Measurements from ENCODE around the gene SERPINB8.

The SERPINB8 gene

GRCh38 chr18:63980027-63980426 lies 10.1 kb downstream of the SERPINB8 start:
- H3K36me3 Mint-ChIP-seq = peaks cover 55% of the 10 kb centered on the region
- peaks cover 25% of the 10 kb centered on the region for H3K4me1 Mint-ChIP-seq
- ATAC-seq (no peak), DNase-seq (ENCODE audit: low spot score in 2 of 2) (no peak)
- H3K9me3 Mint-ChIP-seq = no peaks in the 10 kb centered on the region
- H3K4me3 Mint-ChIP-seq = no peak overlapping the region
- no peak overlapping the region for H3K27ac Mint-ChIP-seq

DNA sequence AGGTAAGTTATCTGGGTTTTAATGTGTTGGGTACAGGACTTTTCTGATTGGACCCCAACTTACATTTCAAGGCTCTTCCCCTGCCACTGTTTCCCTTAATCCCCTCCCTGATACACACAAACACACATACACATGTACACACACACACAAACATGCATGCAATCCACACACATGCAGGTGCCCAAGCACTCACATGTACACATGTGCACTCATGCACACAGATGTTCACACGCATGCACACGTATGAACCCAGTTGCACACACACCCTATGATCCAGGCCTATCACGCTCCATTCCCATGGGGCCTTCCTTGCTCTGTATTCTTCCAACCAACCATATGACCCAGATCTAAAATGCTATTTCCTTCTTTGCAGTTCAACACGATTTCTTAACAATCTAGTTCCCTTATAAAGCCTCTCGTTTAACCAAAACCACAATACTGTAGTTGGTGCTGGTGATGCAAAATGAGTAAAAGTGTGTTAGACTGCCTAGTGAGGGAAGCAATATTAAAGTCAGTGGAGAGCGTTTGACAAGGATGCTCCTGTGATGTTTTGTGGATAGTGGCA lies 11.1 kb downstream of the SERPINB8 start:
- no peaks in the 10 kb centered on the region for H3K9me3 Mint-ChIP-seq
- H3K36me3 Mint-ChIP-seq = peaks cover 64% of the 10 kb centered on the region
- ATAC-seq = no peak
- DNase-seq (ENCODE audit: low spot score in 2 of 2) = no peak
- peaks cover 22% of the 10 kb centered on the region for H3K4me1 Mint-ChIP-seq
- H3K27ac Mint-ChIP-seq = no peak overlapping the region
- no peak overlapping the region for H3K4me3 Mint-ChIP-seq

DNA sequence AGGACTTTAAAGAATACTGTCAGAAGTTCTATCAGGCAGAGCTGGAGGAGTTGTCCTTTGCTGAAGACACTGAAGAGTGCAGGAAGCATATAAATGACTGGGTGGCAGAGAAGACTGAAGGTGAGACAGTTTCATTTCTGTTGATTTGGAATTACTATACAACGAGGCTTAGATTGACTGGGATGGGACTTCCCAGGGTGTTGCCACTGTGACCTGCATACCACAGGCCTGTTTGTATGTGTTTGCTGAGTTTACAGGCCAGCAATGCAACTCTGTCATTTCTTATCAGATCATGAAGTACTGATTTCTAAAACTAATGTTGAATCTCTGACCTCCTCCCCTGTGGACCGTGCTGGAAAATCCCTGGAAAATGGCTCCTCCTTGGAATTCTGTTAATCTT lies 11.8 kb downstream of the SERPINB8 start:
- ATAC-seq = peak; percentile 74
- H3K36me3 Mint-ChIP-seq = peaks cover 71% of the 10 kb centered on the region

GRCh38 chr18:63982361-63982760 lies 12.5 kb downstream of the SERPINB8 start:
- peaks cover 22% of the 10 kb centered on the region for H3K4me1 Mint-ChIP-seq
- DNase-seq (ENCODE audit: low spot score in 2 of 2) (no peak), ATAC-seq (no peak)
- H3K9me3 Mint-ChIP-seq = no peaks in the 10 kb centered on the region
- no peak overlapping the region for H3K4me3 Mint-ChIP-seq
- peaks cover 76% of the 10 kb centered on the region for H3K36me3 Mint-ChIP-seq
- H3K27ac Mint-ChIP-seq = peak overlapping the region; percentile 19

More for the DNA sequence above, 11.8 kb downstream of the SERPINB8 start:
- H3K4me1 Mint-ChIP-seq = peaks cover 22% of the 10 kb centered on the region
- no peaks in the 10 kb centered on the region for H3K9me3 Mint-ChIP-seq
- no peak for DNase-seq (ENCODE audit: low spot score in 2 of 2)
- H3K27ac Mint-ChIP-seq = no peak overlapping the region
- no peak overlapping the region for H3K4me3 Mint-ChIP-seq

GRCh38 chr18:63986885-63987284 lies 17.0 kb downstream of the SERPINB8 start:
- Mint-ChIP-seq H3K9me3 (no peaks in the 10 kb centered on the region), H3K4me1 (no peaks in the 10 kb centered on the region), H3K27ac (no peak overlapping the region), H3K4me3 (no peak overlapping the region), H3K36me3 (peaks cover 63% of the 10 kb centered on the region)
- DNase-seq (ENCODE audit: low spot score in 2 of 2) (no peak), ATAC-seq (no peak)

DNA sequence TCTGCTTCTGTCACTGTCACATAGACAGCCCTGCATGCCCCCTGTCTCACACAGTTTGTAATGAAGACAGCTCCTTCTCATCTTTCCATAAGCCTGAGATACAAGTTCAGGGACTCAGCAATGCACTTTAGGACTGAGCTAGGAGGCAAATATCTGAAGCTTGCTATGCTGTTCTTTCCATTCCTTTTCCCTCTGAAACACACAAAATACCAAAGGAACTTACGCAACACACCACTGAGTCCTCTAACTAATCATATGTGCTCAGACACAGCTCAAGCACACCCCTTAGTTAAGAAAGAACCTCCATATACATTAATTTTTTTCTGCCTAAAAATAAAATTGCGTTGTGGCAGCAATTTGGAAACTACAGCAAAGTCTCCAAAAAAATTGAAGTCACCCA lies 17.9 kb downstream of the SERPINB8 start:
- Mint-ChIP-seq H3K4me3 (no peak overlapping the region), H3K36me3 (peaks cover 57% of the 10 kb centered on the region), H3K27ac (no peak overlapping the region), H3K9me3 (no peaks in the 10 kb centered on the region), H3K4me1 (no peaks in the 10 kb centered on the region)
- no peak for ATAC-seq
- DNase-seq (ENCODE audit: low spot score in 2 of 2) = no peak

DNA sequence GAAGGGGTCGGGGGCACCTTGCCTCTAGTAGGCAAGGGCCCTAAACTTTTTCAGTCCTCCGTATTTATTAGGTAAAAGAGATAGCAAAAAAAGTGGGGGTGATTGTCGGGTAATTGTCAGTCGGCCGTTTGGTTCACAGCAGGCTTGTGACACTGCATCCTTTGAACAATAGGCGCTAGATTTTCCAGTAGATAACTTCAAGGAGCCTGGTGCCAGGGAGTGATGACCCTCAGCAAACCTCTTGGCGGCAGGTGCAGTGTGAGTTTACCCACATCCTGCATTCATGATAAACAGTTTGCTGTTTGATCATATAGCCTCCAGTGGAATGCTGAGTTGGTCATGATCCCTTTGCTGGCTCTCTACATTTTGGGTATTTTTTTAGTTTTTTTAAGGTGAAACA lies 22.9 kb downstream of the SERPINB8 start:
- Mint-ChIP-seq H3K4me3 (no peak overlapping the region), H3K36me3 (peaks cover 10% of the 10 kb centered on the region), H3K27ac (no peak overlapping the region), H3K9me3 (peaks cover 4% of the 10 kb centered on the region), H3K4me1 (no peaks in the 10 kb centered on the region)
- ATAC-seq (no peak), DNase-seq (ENCODE audit: low spot score in 2 of 2) (no peak)

DNA sequence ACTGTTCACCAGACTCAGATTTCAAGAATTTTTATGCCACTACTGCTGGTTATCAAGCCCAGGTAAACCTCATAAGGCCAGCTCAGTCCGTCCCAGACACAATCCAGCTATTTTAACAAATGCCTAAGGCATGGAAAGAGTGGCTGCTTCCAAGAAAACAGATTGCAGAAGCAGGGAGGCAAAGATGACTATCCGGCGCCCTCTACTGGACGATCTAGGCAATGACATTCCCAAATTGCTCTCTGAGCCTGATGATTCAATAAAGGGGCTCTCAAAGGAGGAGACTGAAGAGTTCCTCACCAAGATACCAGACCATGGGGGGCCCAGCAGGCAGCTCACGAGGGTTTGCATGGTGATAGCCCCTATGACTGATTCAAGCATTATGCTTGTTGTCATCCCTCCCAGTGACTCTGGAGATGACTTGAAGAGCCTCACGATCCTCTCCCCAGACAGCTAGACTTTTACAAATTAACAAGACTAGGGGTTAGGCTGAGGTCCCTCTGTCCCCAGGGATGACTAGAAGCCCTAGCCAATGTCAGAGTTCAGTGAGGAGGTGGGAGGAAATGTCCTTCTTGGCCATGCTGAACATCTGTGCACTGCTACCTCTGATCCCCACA lies 25.0 kb downstream of the SERPINB8 start:
- no peak for ATAC-seq
- Mint-ChIP-seq H3K9me3 (peaks cover 4% of the 10 kb centered on the region), H3K4me3 (no peak overlapping the region), H3K4me1 (no peaks in the 10 kb centered on the region), H3K27ac (no peak overlapping the region), H3K36me3 (peaks cover 3% of the 10 kb centered on the region)
- peak; percentile 22 to 70 for DNase-seq (ENCODE audit: low spot score in 2 of 2)

DNA sequence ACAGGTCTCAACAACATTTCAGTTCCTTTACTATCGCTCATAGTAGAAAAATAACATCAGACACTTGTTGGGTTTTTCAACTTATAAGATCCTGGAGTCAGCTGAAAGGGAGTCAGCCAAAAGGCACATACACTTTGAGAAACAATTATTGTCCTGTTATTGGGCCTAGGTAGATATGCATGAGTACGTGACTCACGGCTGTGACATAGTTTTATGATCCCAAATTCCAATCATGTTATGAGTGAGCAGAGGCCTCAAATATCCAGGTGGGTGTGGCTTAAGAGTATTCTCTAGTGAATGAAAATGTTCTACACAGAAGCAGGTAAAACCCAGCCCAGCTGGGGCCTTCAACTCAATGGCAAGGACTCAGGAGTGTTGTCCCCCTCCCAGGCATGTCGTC lies 27.2 kb downstream of the SERPINB8 start:
- DNase-seq (ENCODE audit: low spot score in 2 of 2) = no peak
- ATAC-seq = no peak
- H3K9me3 Mint-ChIP-seq = peaks cover 4% of the 10 kb centered on the region
- no peak overlapping the region for H3K27ac Mint-ChIP-seq
- H3K4me3 Mint-ChIP-seq = no peak overlapping the region
- H3K4me1 Mint-ChIP-seq = no peaks in the 10 kb centered on the region
- no peaks in the 10 kb centered on the region for H3K36me3 Mint-ChIP-seq

DNA sequence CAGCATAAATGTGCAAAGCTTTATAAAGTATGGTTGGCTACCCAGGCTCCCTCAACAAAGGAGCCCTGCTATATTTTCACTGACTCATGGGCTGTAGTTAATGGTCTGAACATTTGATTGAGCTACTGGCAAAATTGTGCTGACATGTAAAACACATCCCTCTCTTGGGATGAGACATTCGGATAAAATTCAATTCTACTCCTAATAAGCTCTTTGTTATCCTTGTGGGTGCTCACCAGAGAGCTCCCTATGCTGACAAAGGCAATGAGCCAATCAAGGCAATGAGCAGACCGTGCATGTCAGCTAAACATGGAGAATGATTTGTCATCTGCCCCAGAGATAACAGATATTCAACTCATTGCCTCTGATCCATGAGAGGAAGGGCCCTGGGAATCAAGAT lies 27.7 kb downstream of the SERPINB8 start:
- ATAC-seq = no peak
- H3K4me1 Mint-ChIP-seq = no peaks in the 10 kb centered on the region
- no peaks in the 10 kb centered on the region for H3K36me3 Mint-ChIP-seq
- DNase-seq (ENCODE audit: low spot score in 2 of 2) = no peak
- no peak overlapping the region for H3K27ac Mint-ChIP-seq
- H3K4me3 Mint-ChIP-seq = no peak overlapping the region
- H3K9me3 Mint-ChIP-seq = peaks cover 4% of the 10 kb centered on the region

DNA sequence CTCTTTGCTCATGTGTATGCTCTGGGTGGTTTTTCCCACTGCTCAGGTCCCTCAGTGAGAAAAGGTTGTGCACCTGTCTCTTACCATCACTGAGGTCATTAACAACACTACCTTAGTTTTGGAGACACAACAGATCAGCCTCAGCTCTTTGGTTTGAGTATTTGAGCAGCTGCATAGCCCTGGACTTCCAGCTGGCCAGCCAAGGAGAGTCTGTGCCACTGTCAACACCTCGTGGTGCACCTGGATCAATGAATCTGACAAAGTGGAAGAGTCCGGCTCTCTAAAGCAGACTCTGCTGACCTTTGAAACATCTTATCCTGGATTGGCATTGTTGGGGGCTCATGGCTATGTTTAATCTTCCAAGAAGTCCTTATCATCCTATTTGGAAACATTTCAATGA lies 30.0 kb downstream of the SERPINB8 start:
- no peak overlapping the region for H3K27ac Mint-ChIP-seq
- H3K4me3 Mint-ChIP-seq = no peak overlapping the region
- no peak for DNase-seq (ENCODE audit: low spot score in 2 of 2)
- H3K4me1 Mint-ChIP-seq = no peaks in the 10 kb centered on the region
- no peaks in the 10 kb centered on the region for H3K36me3 Mint-ChIP-seq
- H3K9me3 Mint-ChIP-seq = peaks cover 4% of the 10 kb centered on the region
- ATAC-seq = no peak

DNA sequence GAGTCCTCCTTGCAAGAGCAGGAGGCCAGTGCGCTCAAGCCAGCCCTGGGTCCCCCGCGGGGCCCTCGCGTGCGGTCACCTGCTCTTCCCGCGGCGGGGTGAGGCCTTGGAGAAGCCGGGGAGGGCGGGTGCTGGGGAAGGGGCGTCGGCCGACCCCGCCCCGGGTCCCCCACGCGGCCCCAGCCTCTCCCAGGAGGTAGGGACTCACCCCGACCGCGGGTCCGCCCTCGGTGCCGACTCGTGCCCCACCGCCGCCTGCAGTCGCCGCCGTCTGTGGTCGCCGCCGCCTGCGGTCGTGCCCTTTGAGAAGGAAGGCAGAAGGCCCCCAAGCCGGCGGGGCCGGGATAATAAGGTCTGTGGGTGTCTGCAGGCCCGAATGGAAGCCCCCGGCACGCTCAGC lies 32.7 kb downstream of the SERPINB8 start:
- Mint-ChIP-seq H3K9me3 (no peaks in the 10 kb centered on the region), H3K36me3 (no peaks in the 10 kb centered on the region), H3K4me3 (no peak overlapping the region), H3K4me1 (no peaks in the 10 kb centered on the region), H3K27ac (no peak overlapping the region)
- ATAC-seq (no peak), DNase-seq (ENCODE audit: low spot score in 2 of 2) (no peak)

DNA sequence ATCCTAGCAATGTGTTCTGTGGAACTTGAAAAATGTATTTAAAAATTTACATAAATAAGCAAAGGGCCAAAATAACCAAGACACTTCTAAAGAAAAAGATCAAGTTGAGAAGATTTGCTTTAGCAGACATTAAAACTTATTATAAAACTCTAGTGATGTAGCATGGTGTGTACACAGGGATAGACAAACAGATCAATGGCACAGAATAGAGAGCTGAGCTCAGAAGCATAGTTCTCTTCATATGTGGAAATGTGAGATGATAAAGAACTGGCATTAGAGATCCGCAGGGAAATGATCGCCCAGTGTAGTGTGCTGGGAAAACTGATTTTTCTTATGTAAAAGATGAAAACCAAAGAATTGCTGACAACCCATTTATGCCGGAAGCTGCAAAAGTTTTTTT lies 39.4 kb downstream of the SERPINB8 start:
- H3K4me1 Mint-ChIP-seq = no peaks in the 10 kb centered on the region
- H3K36me3 Mint-ChIP-seq = no peaks in the 10 kb centered on the region
- no peak for DNase-seq (ENCODE audit: low spot score in 2 of 2)
- no peak overlapping the region for H3K27ac Mint-ChIP-seq
- no peak overlapping the region for H3K4me3 Mint-ChIP-seq
- no peak for ATAC-seq
- no peaks in the 10 kb centered on the region for H3K9me3 Mint-ChIP-seq

GRCh38 chr18:64011513-64011912 lies 41.6 kb downstream of the SERPINB8 start:
- no peak overlapping the region for H3K27ac Mint-ChIP-seq
- no peaks in the 10 kb centered on the region for H3K9me3 Mint-ChIP-seq
- DNase-seq (ENCODE audit: low spot score in 2 of 2) = no peak
- no peak for ATAC-seq
- H3K4me3 Mint-ChIP-seq = no peak overlapping the region
- H3K36me3 Mint-ChIP-seq = no peaks in the 10 kb centered on the region
- H3K4me1 Mint-ChIP-seq = no peaks in the 10 kb centered on the region

- Mint-ChIP-seq H3K4me3 (no peak overlapping the region), H3K27ac (no peak overlapping the region), H3K9me3 (no peaks in the 10 kb centered on the region), H3K36me3 (no peaks in the 10 kb centered on the region), H3K4me1 (no peaks in the 10 kb centered on the region)
- ATAC-seq (no peak), DNase-seq (ENCODE audit: low spot score in 2 of 2) (no peak)
Measured at GRCh38 chr18:64017870-64018269, 48.0 kb downstream of the SERPINB8 start.

DNA sequence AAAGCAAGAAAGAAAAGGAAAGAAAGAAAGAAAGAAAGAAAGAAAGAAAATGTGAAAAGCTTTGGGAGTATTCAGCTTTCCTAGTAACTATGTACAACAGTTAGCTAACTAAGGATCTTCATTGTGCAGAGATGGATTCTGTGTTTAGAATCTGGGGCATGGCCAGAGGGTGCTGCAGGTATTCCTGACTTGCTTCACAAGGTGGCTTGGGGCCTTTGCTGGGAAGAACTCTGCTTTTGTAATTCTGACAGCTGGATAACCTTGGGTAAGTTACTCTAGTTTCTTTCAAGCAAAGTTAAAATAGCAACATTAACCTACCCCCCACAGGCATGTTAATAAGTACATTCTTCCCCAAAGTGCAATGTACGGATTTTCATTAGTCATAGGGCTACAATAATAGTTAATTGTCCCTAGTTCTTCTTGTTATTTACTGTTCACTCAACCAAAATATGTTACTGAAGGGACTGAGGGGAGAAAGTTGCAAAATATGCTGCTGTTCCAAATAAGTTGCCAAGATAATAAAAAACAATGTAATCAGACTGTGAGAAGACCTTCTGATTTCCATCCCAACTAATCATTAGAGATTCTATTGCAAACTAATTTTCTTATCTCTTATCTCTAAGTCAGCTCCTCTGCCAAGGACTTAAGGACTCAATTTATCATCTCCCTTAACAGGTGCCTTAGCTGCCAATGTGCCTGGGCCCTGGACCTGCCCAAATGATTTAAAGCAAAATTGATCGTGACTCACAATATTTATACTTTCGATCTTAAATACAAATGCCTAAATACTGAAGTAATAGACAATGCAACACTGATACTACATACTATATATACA lies 50.3 kb downstream of the SERPINB8 start:
- Mint-ChIP-seq H3K4me3 (no peak overlapping the region), H3K4me1 (no peaks in the 10 kb centered on the region), H3K27ac (no peak overlapping the region), H3K9me3 (no peaks in the 10 kb centered on the region), H3K36me3 (no peaks in the 10 kb centered on the region)
- ATAC-seq = no peak
- no peak for DNase-seq (ENCODE audit: low spot score in 2 of 2)

All from stimulated activated effector memory CD8-positive, alpha-beta T cell treated with anti-CD3 and anti-CD28 coated beads, Interleukin-12 subunit alpha, Interleukin-12 subunit beta, amount 100 ng/mL, for 72 hours (primary cell).